ENCODE data around the gene SH3TC1.

The SH3TC1 gene

DNA sequence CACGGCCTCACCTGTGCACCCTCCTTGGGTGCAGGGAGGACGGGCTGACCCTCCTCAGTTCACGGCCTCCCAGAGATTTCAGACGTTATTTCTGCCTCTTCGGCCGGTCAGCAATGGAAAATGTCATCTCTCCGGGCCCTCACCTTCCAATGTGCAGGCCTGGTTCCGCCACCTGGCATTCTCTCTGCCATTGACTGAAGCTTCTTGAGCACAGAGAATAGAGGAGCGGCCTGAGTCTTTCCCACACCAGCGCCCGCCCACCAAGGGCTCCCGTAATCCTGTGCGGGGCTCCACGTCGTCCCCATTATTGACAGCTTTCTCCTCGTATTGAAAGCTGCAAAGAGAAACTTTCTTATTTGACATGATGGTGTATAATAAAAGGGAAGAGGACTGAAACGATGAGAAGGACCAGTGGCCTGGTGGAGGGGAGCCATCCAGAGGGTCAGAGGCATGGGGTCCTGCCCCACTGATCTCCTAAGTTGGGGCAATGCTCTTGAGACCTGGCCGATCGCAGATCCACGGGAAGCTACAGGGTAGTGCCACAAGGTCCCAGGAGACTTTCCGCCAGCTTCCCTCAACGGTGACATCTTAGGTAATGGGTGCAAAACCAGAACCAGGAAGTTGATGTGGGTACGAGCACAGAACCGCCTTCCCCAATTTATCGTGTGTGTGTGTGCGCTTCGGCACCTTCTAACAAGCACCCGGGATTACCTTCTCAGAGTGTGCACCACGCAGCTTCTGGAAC is 91.0 kb downstream of the SH3TC1 start:
- no peak overlapping the region for H3K4me3 ChIP-seq (ENCODE audit: control insufficient read depth, low read depth, low read length)
- no peak for DNase-seq (ENCODE audit: low read depth)
- TF ChIP-seq CTCF (conservative IDR thresholded peaks at IDR 0.05; ENCODE audit: control insufficient read depth, insufficient read depth, low read depth, low read length): no peak

- no peak overlapping the region for H3K4me3 ChIP-seq (ENCODE audit: control insufficient read depth, low read depth, low read length)
- TF ChIP-seq CTCF (conservative IDR thresholded peaks at IDR 0.05; ENCODE audit: control insufficient read depth, insufficient read depth, low read depth, low read length): no peak
- no peak for DNase-seq (ENCODE audit: low read depth)
Observed at GRCh38 chr4:8290701-8290970, 91.5 kb downstream of the SH3TC1 start.

All from fibroblast of mammary gland (primary cell).